ENCODE data around the gene DNASE2. TPM values are rescaled to one million over a fixed set of nuclear protein-coding genes. Genes with fewer than 3 reads are reported as not detected.

DNASE2 gene
- total and polyA plus RNA-seq, 9 donors = 5.7 to 12.3 (median 10.0) TPM

DNA sequence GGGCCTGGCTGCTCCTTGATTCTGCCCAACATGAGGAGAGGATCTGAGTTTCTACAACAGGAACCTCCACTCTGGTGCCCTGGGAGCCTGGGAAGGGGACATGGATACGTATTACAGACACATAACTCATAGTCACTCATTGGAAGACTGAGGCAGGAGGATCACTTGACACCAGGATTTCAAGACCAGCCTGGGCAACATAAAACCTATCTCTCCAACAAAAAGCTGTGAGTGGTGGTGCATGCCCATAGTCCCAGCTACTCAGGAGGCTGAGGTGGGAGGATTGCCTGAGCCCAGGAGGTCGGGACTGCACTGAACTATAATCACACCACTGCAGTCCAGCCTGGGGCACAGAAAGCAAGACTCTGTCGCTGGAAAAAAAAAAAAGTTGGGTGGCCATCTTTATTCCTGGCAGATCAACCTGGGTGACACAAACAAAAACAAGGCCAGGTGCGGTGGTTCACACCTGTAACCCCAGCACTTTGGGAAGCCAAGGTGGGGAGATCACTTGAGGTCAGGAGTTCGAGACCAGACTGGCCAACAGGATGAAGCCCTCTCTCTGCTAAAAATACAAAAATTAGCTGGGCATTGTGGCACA, 6.9 kb upstream of the DNASE2 start:
- Histone ChIP-seq H3K27ac (ENCODE audit: low read length) (no peak overlapping the region), H3K4me1 (ENCODE audit: control insufficient read depth, insufficient read depth, low read length) (peaks cover 25% of the 10 kb centered on the region), H3K36me3 (ENCODE audit: control insufficient read depth, insufficient read depth, low read length) (peaks cover 4% of the 10 kb centered on the region), H3K27me3 (ENCODE audit: control insufficient read depth, insufficient read depth, low read length) (peaks cover 43% of the 10 kb centered on the region), H3K4me3 (ENCODE audit: low read length) (no peak overlapping the region), H3K9me3 (replicated peaks; ENCODE audit: control insufficient read depth, low read depth, low read length) (peaks cover 5% of the 10 kb centered on the region)
- no peak for DNase-seq
- WGBS (ENCODE audit: insufficient coverage) = 63% methylated on average over 1 of the region's 5 CpGs

DNA sequence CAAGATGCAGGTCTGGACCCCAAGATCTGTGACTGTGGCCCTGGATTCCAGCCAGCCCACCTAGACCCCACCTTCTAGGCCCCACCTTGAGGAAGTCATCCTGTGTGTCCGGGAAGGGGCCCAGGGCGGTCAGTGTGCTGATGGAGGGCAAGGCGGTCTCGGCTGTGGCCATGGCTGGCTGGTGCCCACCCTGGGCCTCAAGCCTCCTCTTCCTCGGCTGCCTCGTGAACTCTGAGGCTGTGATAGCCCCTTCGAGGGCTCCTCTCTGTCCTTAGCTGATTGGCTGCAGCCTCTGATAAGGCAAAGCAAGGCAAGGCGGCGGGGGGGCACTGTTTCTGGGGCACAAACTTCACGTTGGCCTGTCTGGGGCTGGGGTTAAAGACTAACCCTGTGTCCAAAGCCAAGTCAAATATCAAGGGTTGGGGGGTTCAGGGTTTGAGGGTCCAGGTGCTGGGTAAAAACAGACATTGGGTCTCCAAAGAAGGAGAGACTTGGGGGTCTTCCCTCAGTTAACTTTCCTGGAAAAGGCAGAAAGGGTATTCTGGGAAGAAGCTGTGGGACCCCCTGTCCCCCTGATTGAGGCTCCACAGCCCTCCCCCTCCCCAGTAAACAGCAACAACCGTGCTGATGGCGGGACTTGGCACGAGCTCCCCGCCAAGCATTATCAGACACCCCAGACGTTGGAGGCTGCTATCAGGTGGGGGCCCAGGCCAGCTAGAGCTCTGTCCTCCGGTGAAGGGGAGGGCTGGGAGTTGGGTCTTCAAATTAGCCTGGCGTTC, 5.9 kb upstream of the DNASE2 start, which contains the start of gene KLF1:
Gene KLF1 (minus strand): TSS at position 233 of the 779 bp plus-strand sequence. CDS start 61 bp downstream, at position 172.
- no peak for DNase-seq
- WGBS (ENCODE audit: insufficient coverage) = 51% methylated on average over 11 of the region's 17 CpGs
- H3K27me3 ChIP-seq (ENCODE audit: control insufficient read depth, insufficient read depth, low read length) = peaks cover 50% of the 10 kb centered on the region
- H3K27ac ChIP-seq (ENCODE audit: low read length) = no peak within 1 kb of the TSS
- peaks cover 5% of the 10 kb centered on the region for H3K9me3 ChIP-seq (replicated peaks; ENCODE audit: control insufficient read depth, low read depth, low read length)
- H3K4me3 ChIP-seq (ENCODE audit: low read length) = no peak within 1 kb of the TSS
- peaks cover 25% of the 10 kb centered on the region for H3K4me1 ChIP-seq (ENCODE audit: control insufficient read depth, insufficient read depth, low read length)
- H3K36me3 ChIP-seq (ENCODE audit: control insufficient read depth, insufficient read depth, low read length) = peaks cover 3% of the 10 kb centered on the region

DNA sequence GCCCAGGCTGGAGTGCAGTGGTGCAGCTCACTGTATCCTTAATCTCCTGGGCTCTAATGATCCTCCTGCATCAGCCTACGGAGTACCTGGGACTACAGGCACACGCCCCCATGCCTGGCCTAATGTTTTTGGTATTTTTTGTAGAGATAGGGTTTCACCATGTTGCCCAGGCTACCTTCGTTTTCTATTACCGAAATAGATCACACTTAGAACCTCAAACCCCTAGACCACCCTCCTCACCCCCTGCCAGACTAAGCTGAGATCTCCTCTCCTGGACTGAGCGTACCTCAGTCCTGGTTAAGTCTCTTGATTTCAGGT, 5.4 kb upstream of the DNASE2 start:
- no peaks in the 10 kb centered on the region for H3K36me3 ChIP-seq (ENCODE audit: control insufficient read depth, insufficient read depth, low read length)
- no peak overlapping the region for H3K4me3 ChIP-seq (ENCODE audit: low read length)
- peaks cover 5% of the 10 kb centered on the region for H3K9me3 ChIP-seq (replicated peaks; ENCODE audit: control insufficient read depth, low read depth, low read length)
- peaks cover 24% of the 10 kb centered on the region for H3K4me1 ChIP-seq (ENCODE audit: control insufficient read depth, insufficient read depth, low read length)
- DNase-seq = no peak
- 100% methylated on average over 1 of the region's 5 CpGs for whole genome bisulfite sequencing (ENCODE audit: insufficient coverage)
- no peak overlapping the region for H3K27ac ChIP-seq (ENCODE audit: low read length)
- peaks cover 52% of the 10 kb centered on the region for H3K27me3 ChIP-seq (ENCODE audit: control insufficient read depth, insufficient read depth, low read length)

DNA sequence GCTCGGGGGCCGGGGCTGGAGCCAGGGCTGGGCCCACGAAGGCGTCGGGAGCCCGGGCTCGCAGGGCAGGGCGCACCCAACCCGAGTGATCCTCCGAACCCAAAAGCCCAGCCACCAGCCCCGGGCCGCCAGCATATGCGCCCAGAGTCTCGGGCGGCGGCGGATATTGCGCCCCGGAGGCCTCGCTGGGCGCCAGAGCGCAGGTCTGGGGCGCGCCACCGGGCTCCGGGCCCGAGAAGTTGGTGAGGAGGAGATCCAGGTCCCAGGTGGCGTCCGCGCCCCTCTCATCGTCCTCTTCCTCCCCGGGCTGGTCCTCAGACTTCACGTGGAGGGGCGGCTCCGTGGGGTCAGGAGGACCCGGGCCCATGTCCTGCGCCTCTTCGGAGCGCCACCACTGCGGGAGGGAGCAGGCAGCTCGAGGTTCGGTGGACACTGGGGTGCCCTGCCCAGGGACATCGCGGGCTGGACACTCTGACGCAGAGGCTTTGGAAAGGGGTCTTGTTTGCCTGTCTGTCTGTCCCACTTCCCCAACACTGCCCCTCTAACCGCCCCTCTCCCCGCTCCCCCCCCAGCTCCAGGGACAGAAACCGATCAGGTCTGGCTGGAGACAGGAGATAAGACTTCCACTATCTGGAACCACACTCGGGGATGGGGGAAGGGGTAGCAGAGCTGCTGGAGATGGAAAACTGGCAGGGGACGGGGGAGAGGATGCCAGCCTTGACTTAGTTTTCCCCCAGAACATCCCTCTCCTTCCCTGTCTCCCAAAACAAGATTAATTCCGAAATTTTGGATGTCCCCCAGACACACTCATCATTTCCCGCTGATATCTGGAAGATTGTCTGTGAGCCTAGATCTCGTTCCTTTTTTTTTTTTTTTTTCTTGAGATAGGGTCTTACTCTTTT, 4.8 kb upstream of the DNASE2 start:
- Histone ChIP-seq H3K4me3 (ENCODE audit: low read length) (no peak overlapping the region), H3K9me3 (replicated peaks; ENCODE audit: control insufficient read depth, low read depth, low read length) (peaks cover 5% of the 10 kb centered on the region), H3K27ac (ENCODE audit: low read length) (no peak overlapping the region), H3K4me1 (ENCODE audit: control insufficient read depth, insufficient read depth, low read length) (peaks cover 26% of the 10 kb centered on the region), H3K27me3 (ENCODE audit: control insufficient read depth, insufficient read depth, low read length) (peaks cover 54% of the 10 kb centered on the region), H3K36me3 (ENCODE audit: control insufficient read depth, insufficient read depth, low read length) (no peaks in the 10 kb centered on the region)
- under 1% methylated on average over 37 of the region's 53 CpGs for WGBS (ENCODE audit: insufficient coverage)
- DNase-seq = no peak

DNA sequence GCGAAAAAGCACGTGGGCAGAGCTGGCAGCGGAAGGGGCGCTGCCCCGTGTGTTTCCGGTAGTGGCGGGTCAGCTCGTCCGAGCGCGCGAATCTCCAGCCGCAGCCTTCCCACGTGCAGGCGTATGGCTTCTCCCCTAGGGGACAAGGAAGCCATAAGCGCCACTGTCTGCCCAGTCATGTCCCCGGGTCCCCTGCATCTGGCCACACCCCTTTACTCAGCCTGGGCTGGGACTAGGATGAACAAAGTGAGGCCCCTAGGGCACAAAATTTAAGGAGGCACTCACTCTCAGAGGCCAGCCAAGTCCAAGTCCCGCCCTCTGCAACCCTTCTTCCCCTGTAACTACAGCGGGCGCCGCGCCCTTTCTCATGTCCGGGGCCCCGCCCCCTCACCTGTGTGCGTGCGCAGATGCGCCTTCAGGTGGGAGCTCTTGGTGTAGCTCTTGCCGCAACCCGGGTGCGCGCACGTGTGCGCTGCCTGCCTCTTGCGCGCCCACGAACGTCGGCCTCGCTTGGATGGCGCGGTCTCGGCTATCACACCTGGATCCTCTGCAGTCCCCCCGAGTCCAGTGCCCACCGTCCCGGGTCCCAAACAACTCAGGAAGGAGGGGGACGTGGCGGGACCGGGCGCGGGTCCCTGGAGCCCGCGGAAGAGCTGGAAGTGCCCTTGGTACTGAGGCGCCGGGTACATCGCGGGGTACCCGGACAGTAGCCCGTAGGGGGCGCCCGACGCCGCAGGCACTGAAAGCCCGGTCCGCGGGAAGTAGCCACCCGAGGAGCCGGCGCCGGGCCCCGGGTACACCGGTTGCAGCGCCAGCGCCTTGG, 3.9 kb upstream of the DNASE2 start:
- H3K4me1 ChIP-seq (ENCODE audit: control insufficient read depth, insufficient read depth, low read length) = peaks cover 27% of the 10 kb centered on the region
- 2% methylated on average over 73 of the region's 73 CpGs for WGBS (ENCODE audit: insufficient coverage)
- H3K27ac ChIP-seq (ENCODE audit: low read length) = no peak overlapping the region
- peaks cover 54% of the 10 kb centered on the region for H3K27me3 ChIP-seq (ENCODE audit: control insufficient read depth, insufficient read depth, low read length)
- H3K9me3 ChIP-seq (replicated peaks; ENCODE audit: control insufficient read depth, low read depth, low read length) = peaks cover 5% of the 10 kb centered on the region
- no peak for DNase-seq
- H3K36me3 ChIP-seq (ENCODE audit: control insufficient read depth, insufficient read depth, low read length) = no peaks in the 10 kb centered on the region
- H3K4me3 ChIP-seq (ENCODE audit: low read length) = peak overlapping the region; percentile 21

DNA sequence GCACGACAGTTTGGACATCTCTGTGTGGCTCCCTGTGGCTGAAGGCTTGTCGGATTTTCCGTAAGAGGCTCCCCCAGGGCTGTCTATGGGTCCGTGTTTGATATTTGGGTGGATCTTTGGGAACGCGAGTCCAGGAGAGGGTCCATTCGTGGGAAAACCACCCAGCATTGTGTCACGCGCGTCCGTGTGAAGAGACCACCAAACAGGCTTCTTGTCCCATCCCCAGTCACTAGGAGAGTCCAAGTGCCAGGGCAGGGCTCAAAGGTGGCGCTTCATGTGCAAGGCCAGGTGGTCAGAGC, 3.3 kb upstream of the DNASE2 start:
- H3K27ac ChIP-seq (ENCODE audit: low read length) = no peak overlapping the region
- peaks cover 5% of the 10 kb centered on the region for H3K9me3 ChIP-seq (replicated peaks; ENCODE audit: control insufficient read depth, low read depth, low read length)
- no peak for DNase-seq
- H3K27me3 ChIP-seq (ENCODE audit: control insufficient read depth, insufficient read depth, low read length) = peaks cover 54% of the 10 kb centered on the region
- 71% methylated on average over 11 of the region's 12 CpGs for WGBS (ENCODE audit: insufficient coverage)
- no peaks in the 10 kb centered on the region for H3K36me3 ChIP-seq (ENCODE audit: control insufficient read depth, insufficient read depth, low read length)
- H3K4me1 ChIP-seq (ENCODE audit: control insufficient read depth, insufficient read depth, low read length) = peaks cover 27% of the 10 kb centered on the region
- no peak overlapping the region for H3K4me3 ChIP-seq (ENCODE audit: low read length)

DNA sequence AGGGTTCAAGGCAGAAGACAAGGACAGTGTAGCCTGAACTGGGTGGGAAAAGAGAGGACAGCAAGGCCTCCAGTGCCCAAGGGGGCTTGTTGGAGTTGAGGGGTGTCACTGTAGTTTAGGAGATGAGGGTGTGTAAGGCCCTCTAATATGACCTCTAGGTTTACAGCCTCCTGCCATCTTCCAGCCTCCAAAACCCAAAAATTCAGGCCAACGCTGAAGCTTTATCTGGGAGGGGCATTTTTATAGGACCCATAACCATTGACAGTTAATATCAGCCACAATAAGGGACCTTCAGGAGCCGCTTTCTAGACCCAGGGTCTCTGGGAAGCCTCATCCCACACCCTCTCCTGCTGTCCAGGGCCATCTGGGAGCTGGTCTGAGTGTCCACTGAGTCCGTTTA, 3.0 kb upstream of the DNASE2 start:
- H3K4me3 ChIP-seq (ENCODE audit: low read length) = no peak overlapping the region
- H3K27me3 ChIP-seq (ENCODE audit: control insufficient read depth, insufficient read depth, low read length) = peaks cover 54% of the 10 kb centered on the region
- peaks cover 27% of the 10 kb centered on the region for H3K4me1 ChIP-seq (ENCODE audit: control insufficient read depth, insufficient read depth, low read length)
- no peak for DNase-seq
- WGBS (ENCODE audit: insufficient coverage) = 87% methylated on average over 3 of the region's 3 CpGs
- no peak overlapping the region for H3K27ac ChIP-seq (ENCODE audit: low read length)
- H3K36me3 ChIP-seq (ENCODE audit: control insufficient read depth, insufficient read depth, low read length) = no peaks in the 10 kb centered on the region
- H3K9me3 ChIP-seq (replicated peaks; ENCODE audit: control insufficient read depth, low read depth, low read length) = peaks cover 5% of the 10 kb centered on the region

DNA sequence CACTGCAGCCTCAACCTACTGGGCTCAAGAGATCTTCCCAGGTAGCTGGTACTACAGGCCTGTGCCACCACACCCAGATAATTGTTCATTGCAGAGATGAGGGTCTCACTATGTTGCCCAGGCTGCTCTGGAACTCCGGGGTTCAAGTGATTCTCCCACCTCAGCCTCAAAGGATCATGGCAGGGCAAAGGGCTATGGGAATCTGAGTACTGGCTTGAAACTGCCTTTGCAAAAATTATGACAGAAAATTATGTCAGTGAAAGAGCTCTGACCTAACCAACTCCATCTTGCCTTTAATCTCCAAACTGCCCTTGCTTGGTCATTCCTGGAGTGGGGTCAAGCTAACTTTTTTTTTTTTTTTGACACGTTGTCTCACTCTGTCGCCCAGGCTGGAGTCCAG, 1.3 kb upstream of the DNASE2 start:
- no CpG with 5 or more reads among the region's 3 CpGs for WGBS (ENCODE audit: insufficient coverage)
- H3K36me3 ChIP-seq (ENCODE audit: control insufficient read depth, insufficient read depth, low read length) = no peaks in the 10 kb centered on the region
- no peak overlapping the region for H3K4me3 ChIP-seq (ENCODE audit: low read length)
- H3K9me3 ChIP-seq (replicated peaks; ENCODE audit: control insufficient read depth, low read depth, low read length) = peaks cover 5% of the 10 kb centered on the region
- peaks cover 27% of the 10 kb centered on the region for H3K4me1 ChIP-seq (ENCODE audit: control insufficient read depth, insufficient read depth, low read length)
- peaks cover 54% of the 10 kb centered on the region for H3K27me3 ChIP-seq (ENCODE audit: control insufficient read depth, insufficient read depth, low read length)
- DNase-seq = no peak
- H3K27ac ChIP-seq (ENCODE audit: low read length) = no peak overlapping the region

DNA sequence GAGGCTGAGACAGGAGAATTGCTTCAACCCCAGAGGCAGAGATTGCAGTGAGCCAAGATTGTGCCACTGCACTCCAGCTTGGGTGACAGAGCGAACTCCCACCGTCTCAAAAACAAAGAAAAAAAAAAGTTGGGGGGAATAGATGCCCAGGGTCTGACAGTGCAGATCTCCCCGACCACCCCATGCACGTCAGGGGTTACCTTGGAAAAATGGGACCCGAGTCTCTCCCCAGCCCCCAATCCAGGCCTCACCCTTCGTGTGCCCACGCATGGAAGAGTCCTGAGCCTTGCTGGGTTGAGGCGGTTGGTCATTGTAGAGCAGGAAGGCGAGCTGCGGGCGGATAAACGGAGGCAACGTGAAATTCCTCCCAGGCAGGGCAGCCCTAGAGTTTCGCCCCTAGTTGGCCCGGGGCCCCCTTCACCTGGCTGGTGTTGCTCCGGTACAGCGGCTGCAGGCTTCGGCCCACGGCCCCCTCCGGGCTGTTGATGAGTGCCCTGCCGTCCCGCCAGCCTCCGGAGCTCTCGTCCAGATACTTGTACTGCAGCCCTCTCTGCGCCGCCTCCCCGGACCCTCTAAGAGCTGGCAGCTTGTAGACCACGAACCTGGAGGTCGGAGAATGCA, 588 bp downstream of the DNASE2 start:
- no peaks in the 10 kb centered on the region for H3K36me3 ChIP-seq (ENCODE audit: control insufficient read depth, insufficient read depth, low read length)
- WGBS (ENCODE audit: insufficient coverage) = 4% methylated on average over 22 of the region's 29 CpGs
- peaks cover 5% of the 10 kb centered on the region for H3K9me3 ChIP-seq (replicated peaks; ENCODE audit: control insufficient read depth, low read depth, low read length)
- peak overlapping the region; percentile 89 for H3K27ac ChIP-seq (ENCODE audit: low read length)
- peaks cover 25% of the 10 kb centered on the region for H3K4me1 ChIP-seq (ENCODE audit: control insufficient read depth, insufficient read depth, low read length)
- H3K4me3 ChIP-seq (ENCODE audit: low read length) = peak overlapping the region; percentile 67
- no peak for DNase-seq
- peaks cover 36% of the 10 kb centered on the region for H3K27me3 ChIP-seq (ENCODE audit: control insufficient read depth, insufficient read depth, low read length)

Measured in muscle of leg (tissue), 11 donors.